CD4-positive, alpha-beta T cell treated with Interleukin-4 for 4 hours (primary cell): ENCODE measurements around the gene ADARB2.
"Not testable (repeated sequence)": the region's sequence is repeated elsewhere in the genome, so short reads cannot be mapped to it uniquely, and the experiment has no call there.

Source experiments
- DNase-seq: peaks from one replicate; pipeline ENCODE4 v3.0.0-alpha.2; 2020

Gene ADARB2

GRCh38 chr10:1360011-1360557 is 377.2 kb downstream of the ADARB2 start:
- DNase-seq, result no peak

- no peak for DNase-seq
Measured at GRCh38 chr10:1359626-1359955, 377.7 kb downstream of the ADARB2 start.

- DNase-seq, result peak; percentile 7
Measured at GRCh38 chr10:1358860-1359625, 378.3 kb downstream of the ADARB2 start.

- no peak for DNase-seq
Measured at GRCh38 chr10:1358147-1358546, 379.2 kb downstream of the ADARB2 start.

GRCh38 chr10:1356349-1356748 is 381.0 kb downstream of the ADARB2 start:
- no peak for DNase-seq

GRCh38 chr10:1354809-1355710 is 382.3 kb downstream of the ADARB2 start:
- no peak for DNase-seq

GRCh38 chr10:1352296-1352695 is 385.0 kb downstream of the ADARB2 start:
- not testable (repeated sequence) for DNase-seq

- DNase-seq, result no peak
Measured at GRCh38 chr10:1348773-1349050, 388.6 kb downstream of the ADARB2 start.

- no peak for DNase-seq
Measured at GRCh38 chr10:1347962-1348772, 389.2 kb downstream of the ADARB2 start.

- DNase-seq, result no peak
Measured at GRCh38 chr10:1347525-1347924, 389.8 kb downstream of the ADARB2 start.

- no peak for DNase-seq
Measured at GRCh38 chr10:1346201-1346600, 391.1 kb downstream of the ADARB2 start.

GRCh38 chr10:1345368-1345767 is 392.0 kb downstream of the ADARB2 start:
- no peak for DNase-seq

- DNase-seq, result no peak
Measured at GRCh38 chr10:1344846-1345245, 392.5 kb downstream of the ADARB2 start.

- no peak for DNase-seq
Measured at GRCh38 chr10:1344408-1344807, 392.9 kb downstream of the ADARB2 start.

GRCh38 chr10:1343176-1343575 is 394.1 kb downstream of the ADARB2 start:
- DNase-seq, result no peak

- DNase-seq, result not testable (repeated sequence)
Measured at GRCh38 chr10:1341052-1341451, 396.3 kb downstream of the ADARB2 start.

GRCh38 chr10:1339396-1339795 is 397.9 kb downstream of the ADARB2 start:
- DNase-seq, result no peak

GRCh38 chr10:1335642-1336041 is 401.7 kb downstream of the ADARB2 start:
- DNase-seq, result no peak

- no peak for DNase-seq
Measured at GRCh38 chr10:1333981-1334380, 403.3 kb downstream of the ADARB2 start.

GRCh38 chr10:1331560-1331959 is 405.8 kb downstream of the ADARB2 start:
- DNase-seq, result no peak

- DNase-seq, result no peak
Measured at GRCh38 chr10:1329622-1330021, 407.7 kb downstream of the ADARB2 start.

- no peak for DNase-seq
Measured at GRCh38 chr10:1328981-1329614, 408.2 kb downstream of the ADARB2 start.
